Endothelial cell of umbilical vein (primary cell): ENCODE results near the gene ASIC4. TPM values are rescaled to one million over a fixed set of nuclear protein-coding genes. Genes with fewer than 3 reads are reported as not detected.
A peak's percentile ranks its signal among the peaks of the same experiment; 100 is the strongest.

ENCODE experiments used
- BruUV-seq: library from RNA; stranded (reverse); fragments of 400-500 nt; replicated peaks from 2 replicates; lab custom pipeline; 2021; lab: Mats Ljungman, UMichigan
- CTCF ChIA-PET: fragments of 300-600, 350-600 bp; sonication (Branson Sonifier 250); formaldehyde crosslinking; loops from one replicate; lab custom pipeline; 2021; ENCODE audit warnings: antibody characterized with exemption, inconsistent platforms; lab: Charles Lee
- POLR2A ChIA-PET: fragments of 300-600, 350-600 bp; sonication (Branson Sonifier 250); formaldehyde crosslinking; loops from one replicate; lab custom pipeline; 2021; ENCODE audit warnings: antibody characterized with exemption, inconsistent platforms; lab: Charles Lee
- DNase-seq: peaks from one replicate; pipeline ENCODE4 v3.0.0-alpha.2; 2011; ENCODE audit warnings: low read depth, low spot score
- FAIRE-seq: peaks from 2 replicates; lab custom pipeline; 2011; peaks lifted over from hg19 to GRCh38; lab: Jason Lieb, UNC
- H2AFZ ChIP-seq: 2 replicates; pipeline ENCODE4 v1.6.0; 2012; ENCODE audit warnings: low read depth, low read length, control low read depth, inconsistent platforms
- H3K27ac ChIP-seq: 2 replicates; pipeline ENCODE4 v1.5.1; 2011; ENCODE audit warnings: low read depth, mild to moderate bottlenecking, control low read depth, low read length, moderate library complexity; ENCODE audit not compliant: insufficient read depth
- H3K27me3 ChIP-seq, 2 experiments: 2 replicates each; pipeline versions ENCODE4 v1.6.0 to v1.6.1; 2011; ENCODE audit warnings: low read length in 2 of 2, mixed read lengths in 1 of 2; ENCODE audit not compliant: control insufficient read depth in 2 of 2, insufficient read depth in 2 of 2
- H3K36me3 ChIP-seq, 2 experiments: 2 replicates in 1 of 2; 3 replicates in 1 of 2; pipeline ENCODE4 v1.5.1; 2011; ENCODE audit warnings: low read length in 2 of 2, mild to moderate bottlenecking in 1 of 2, moderate library complexity in 1 of 2; ENCODE audit not compliant: control insufficient read depth in 2 of 2, insufficient read depth in 2 of 2; ENCODE audit errors: extremely low read depth in 1 of 2
- H3K4me1 ChIP-seq: 3 replicates; pipeline ENCODE4 v1.5.1; 2011; ENCODE audit warnings: mild to moderate bottlenecking, low read length; ENCODE audit not compliant: control insufficient read depth, insufficient read depth; ENCODE audit errors: extremely low read depth
- H3K4me2 ChIP-seq: 2 replicates; pipeline ENCODE4 v1.6.1; 2011; ENCODE audit warnings: low read length, control low read depth, mixed read lengths; ENCODE audit not compliant: insufficient read depth
- H3K4me3 ChIP-seq, 3 experiments: fragments of 200-600 bp in 1 of 3; sonication (generic), shearing (Covaris generic) in 1 of 3; replicated peaks in 1 of 3; 2 replicates each; pipeline ENCODE4 v1.5.1; 2011 to 2016; ENCODE audit warnings: control low read depth in 3 of 3, low read length in 3 of 3, mild to moderate bottlenecking in 2 of 3, inconsistent platforms in 1 of 3, low read depth in 1 of 3, moderate library complexity in 1 of 3; ENCODE audit not compliant: insufficient read depth in 1 of 3
- H3K79me2 ChIP-seq: 2 replicates; pipeline ENCODE4 v1.6.0; 2012; ENCODE audit warnings: low read length, inconsistent platforms; ENCODE audit not compliant: control insufficient read depth, insufficient read depth
- H3K9ac ChIP-seq: replicated peaks from 2 replicates; pipeline ENCODE3; 2011; ENCODE audit warnings: low read length, control low read depth; ENCODE audit not compliant: insufficient read depth; ENCODE audit errors: extremely low read depth
- H3K9me1 ChIP-seq: replicated peaks from 3 replicates; pipeline ENCODE4 v1.6.0; 2011; ENCODE audit warnings: mild to moderate bottlenecking, low read length; ENCODE audit not compliant: control insufficient read depth, insufficient read depth; ENCODE audit errors: extremely low read depth
- H3K9me3 ChIP-seq: replicated peaks from 2 replicates; pipeline ENCODE4 v1.5.1; 2012; ENCODE audit warnings: low read length, inconsistent platforms; ENCODE audit not compliant: control insufficient read depth, insufficient read depth
- H4K20me1 ChIP-seq: replicated peaks from 2 replicates; pipeline ENCODE3; 2011; ENCODE audit warnings: mild to moderate bottlenecking, low read length; ENCODE audit not compliant: control insufficient read depth, insufficient read depth; ENCODE audit errors: extremely low read depth
- EZH2 ChIP-seq: IDR thresholded peaks from 2 replicates; pipeline ENCODE4 v1.6.1; 2012; ENCODE audit warnings: borderline replicate concordance, low read depth, mild to moderate bottlenecking, moderate library complexity, low read length, inconsistent platforms; ENCODE audit not compliant: severe bottlenecking
- MAX ChIP-seq: IDR thresholded peaks from 2 replicates; pipeline ENCODE4 v1.6.1; 2011; ENCODE audit not compliant: insufficient read depth, insufficient read length
- dilution Hi-C: fragments of 300-500 bp; cut with MboI; formaldehyde crosslinking; loops from one replicate; pipeline ENCODE4 v1.15.0; 2019; ENCODE audit warnings: low sequenced_read_pairs; ENCODE audit not compliant: extremely low pct_ligation_motif_present
- intact Hi-C: fragments of 100-400 bp; cut with micrococcal nuclease; formaldehyde crosslinking; loops from one replicate; pipeline ENCODE4 v1.10.0; 2022
- polyA plus RNA-seq, 4 experiments: library from polyadenylated mRNA; depleted of rRNA in 3 of 4; stranded (reverse) in 3 of 4; unstranded in 1 of 4; fragments of >200 nt; gene quantifications; 2 replicates each; pipeline versions ENCODE4 v1.2.1 to v1.2.3, GENCODE V29; 2011 to 2012; ENCODE audit warnings: missing spikeins in 1 of 4
- total RNA-seq: library from RNA; stranded (reverse); gene quantifications from 2 replicates; pipeline ENCODE4 v1.2.3, GENCODE V29; 2021
- TF ChIP-seq, protein P1 (sequence below), 2 donors: IDR thresholded peaks; 1 replicate in 1 of 2; 2 replicates in 1 of 2; pipeline ENCODE4 v1.5.1; 2011; ENCODE audit warnings: low read length in 2 of 2, mild to moderate bottlenecking in 2 of 2, moderate library complexity in 2 of 2, control low read depth in 1 of 2, inconsistent platforms in 1 of 2, low read depth in 1 of 2; ENCODE audit not compliant: insufficient read depth in 1 of 2; ENCODE audit errors: extremely low read depth in 1 of 2

Gene ASIC4
- total and polyA plus RNA-seq, 2 donors (not counting 3 experiments of a cell fraction or from before 2014, with no cell fraction given) = not detected

GRCh38 chr2:219523031-219523671 is 8.9 kb downstream of the ASIC4 start:
- no peaks in the 10 kb centered on the region for H3K36me3 ChIP-seq
- CTCF ChIA-PET = interaction anchor here (1.7 to 12.6 kb wide), 3 partner anchors 13 to 121 kb away, joined by 6 to 731 read pairs (median 329); partner anchors contain the start of gene GMPPA
- no peak for DNase-seq
- no peak overlapping the region for H3K9ac ChIP-seq
- intact Hi-C loops (no loop called here), dilution Hi-C loops (no loop called here)
- H3K27ac ChIP-seq = no peak overlapping the region
- no TSS peak for BruUV-seq
- H3K9me1 ChIP-seq = no peaks in the 10 kb centered on the region
- FAIRE-seq = no peak
- H3K9me3 ChIP-seq = no peaks in the 10 kb centered on the region
- POLR2A ChIA-PET = no interaction called here
- H3K27me3 ChIP-seq = peaks cover 61 to 64% of the 10 kb centered on the region in 2 experiments
- no peak overlapping the region for H2AFZ ChIP-seq
- H4K20me1 ChIP-seq = no peaks in the 10 kb centered on the region
- TF ChIP-seq EZH2 = peak; percentile 79
- TF ChIP-seq MAX = no peak
- H3K4me2 ChIP-seq = no peak overlapping the region
- H3K79me2 ChIP-seq = no peaks in the 10 kb centered on the region
- no peak overlapping the region for H3K4me3 ChIP-seq
- no peaks in the 10 kb centered on the region for H3K4me1 ChIP-seq

DNA sequence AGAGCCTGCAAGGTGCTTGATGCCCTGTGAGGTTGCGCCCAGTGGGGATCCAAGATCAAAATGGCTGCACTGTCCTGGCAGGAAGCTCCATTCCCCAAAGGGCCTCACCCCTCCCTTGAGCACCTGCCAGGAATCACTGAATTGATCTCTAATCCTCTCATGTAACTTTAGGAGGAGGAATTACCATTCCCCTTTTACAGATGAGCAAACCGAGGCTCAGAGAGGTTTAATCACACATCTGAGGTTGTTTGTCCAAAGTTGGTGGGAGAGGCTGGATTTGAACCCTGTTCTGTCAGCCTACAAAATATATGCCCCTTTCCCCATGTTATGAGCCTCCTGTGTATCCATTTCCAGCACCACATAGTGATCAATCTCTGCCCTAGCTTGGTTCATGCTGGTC is 10.5 kb downstream of the ASIC4 start:
- intact Hi-C loops = no loop called here

More for the DNA sequence above, 10.5 kb downstream of the ASIC4 start:
- no peak overlapping the region for H3K4me2 ChIP-seq
- no peak overlapping the region for H3K27ac ChIP-seq
- CTCF ChIA-PET = interaction anchor here (1.7 to 12.6 kb wide), 4 partner anchors 13 to 122 kb away, joined by 4 to 731 read pairs (median 168); partner anchors contain the start of gene GMPPA
- H3K4me3 ChIP-seq = no peak overlapping the region
- no peaks in the 10 kb centered on the region for H4K20me1 ChIP-seq
- no TSS peak for BruUV-seq
- H3K36me3 ChIP-seq = no peaks in the 10 kb centered on the region
- no peaks in the 10 kb centered on the region for H3K79me2 ChIP-seq
- no peak for DNase-seq
- dilution Hi-C loops = no loop called here
- peaks cover 69 to 72% of the 10 kb centered on the region in 2 experiments for H3K27me3 ChIP-seq
- TF ChIP-seq, protein P1, sequence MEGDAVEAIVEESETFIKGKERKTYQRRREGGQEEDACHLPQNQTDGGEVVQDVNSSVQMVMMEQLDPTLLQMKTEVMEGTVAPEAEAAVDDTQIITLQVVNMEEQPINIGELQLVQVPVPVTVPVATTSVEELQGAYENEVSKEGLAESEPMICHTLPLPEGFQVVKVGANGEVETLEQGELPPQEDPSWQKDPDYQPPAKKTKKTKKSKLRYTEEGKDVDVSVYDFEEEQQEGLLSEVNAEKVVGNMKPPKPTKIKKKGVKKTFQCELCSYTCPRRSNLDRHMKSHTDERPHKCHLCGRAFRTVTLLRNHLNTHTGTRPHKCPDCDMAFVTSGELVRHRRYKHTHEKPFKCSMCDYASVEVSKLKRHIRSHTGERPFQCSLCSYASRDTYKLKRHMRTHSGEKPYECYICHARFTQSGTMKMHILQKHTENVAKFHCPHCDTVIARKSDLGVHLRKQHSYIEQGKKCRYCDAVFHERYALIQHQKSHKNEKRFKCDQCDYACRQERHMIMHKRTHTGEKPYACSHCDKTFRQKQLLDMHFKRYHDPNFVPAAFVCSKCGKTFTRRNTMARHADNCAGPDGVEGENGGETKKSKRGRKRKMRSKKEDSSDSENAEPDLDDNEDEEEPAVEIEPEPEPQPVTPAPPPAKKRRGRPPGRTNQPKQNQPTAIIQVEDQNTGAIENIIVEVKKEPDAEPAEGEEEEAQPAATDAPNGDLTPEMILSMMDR (IDR thresholded peaks at IDR 0.05; ENCODE audit: extremely low read depth in 1 of 2, insufficient read depth in 1 of 2, low read depth in 1 of 2, low read length in 2 of 2) = no peak
- TF ChIP-seq EZH2 = peak; percentile 43
- POLR2A ChIA-PET = no interaction called here
- H2AFZ ChIP-seq = no peak overlapping the region
- no peak for FAIRE-seq
- no peaks in the 10 kb centered on the region for H3K9me1 ChIP-seq
- H3K9me3 ChIP-seq = no peaks in the 10 kb centered on the region
- no peak overlapping the region for H3K9ac ChIP-seq
- no peaks in the 10 kb centered on the region for H3K4me1 ChIP-seq
